Fibroblast of pulmonary artery (primary cell): Measurements from ENCODE around the gene ADARB2.

ENCODE experiments used
- DNase-seq: peaks from one replicate; pipeline ENCODE4 v3.0.0-alpha.2; 2010; ENCODE audit warnings: low read depth
- H3K4me3 ChIP-seq: replicated peaks from 2 replicates; pipeline ENCODE4 v1.5.1; 2011; ENCODE audit warnings: low read depth, mild to moderate bottlenecking, control low read depth, low read length, moderate library complexity
- CTCF ChIP-seq: IDR thresholded peaks from 2 replicates; pipeline ENCODE4 v1.5.1; 2011; ENCODE audit warnings: mild to moderate bottlenecking, control low read depth, low read length, inconsistent platforms; ENCODE audit errors: missing control alignments

The ADARB2 gene

GRCh38 chr10:1210667-1211066, 526.7 kb downstream of the ADARB2 start:
- H3K4me3 ChIP-seq = no peak overlapping the region
- DNase-seq = no peak
- TF ChIP-seq CTCF = no peak

- DNase-seq = no peak
- H3K4me3 ChIP-seq = no peak overlapping the region
- TF ChIP-seq CTCF = no peak
These were observed 527.9 kb downstream of the ADARB2 start for GRCh38 chr10:1209355-1209979.

- no peak overlapping the region for H3K4me3 ChIP-seq
- no peak for TF ChIP-seq CTCF
- no peak for DNase-seq
These were observed 528.7 kb downstream of the ADARB2 start for GRCh38 chr10:1208366-1209311.

- no peak for DNase-seq
These were observed 530.7 kb downstream of the ADARB2 start for GRCh38 chr10:1206601-1207000.

GRCh38 chr10:1206101-1206500, 531.2 kb downstream of the ADARB2 start:
- no peak for DNase-seq
- no peak for TF ChIP-seq CTCF
- H3K4me3 ChIP-seq = no peak overlapping the region

More at GRCh38 chr10:1206601-1207000, 530.7 kb downstream of the ADARB2 start:
- no peak for TF ChIP-seq CTCF
- H3K4me3 ChIP-seq = no peak overlapping the region

- no peak overlapping the region for H3K4me3 ChIP-seq
- no peak for TF ChIP-seq CTCF
- no peak for DNase-seq
These were observed 531.8 kb downstream of the ADARB2 start for GRCh38 chr10:1205450-1206030.
